G401 (cell line): ENCODE data around the gene MYADM. TPM values are rescaled to one million over a fixed set of nuclear protein-coding genes. Genes with fewer than 3 reads are reported as not detected.

Source experiments
- DNase-seq: peaks from one replicate; pipeline ENCODE4 v3.0.0-alpha.2; 2015; ENCODE audit warnings: low spot score
- in situ Hi-C: cut with HindIII; loops from 2 replicates; pipeline ENCODE4 v1.10.0; 2016; ENCODE audit warnings: low sequenced_read_pairs, mixed read lengths
- total RNA-seq: library from RNA; depleted of rRNA; stranded (reverse); fragments of >200 nt; shearing (Covaris generic); gene quantifications from 2 replicates; pipeline ENCODE4 v1.2.3, GENCODE V29; 2014

The MYADM gene
- total RNA-seq, 1 experiment from 2014 or later: 6.1 TPM

GRCh38 chr19:53881482-53882390 lies 14.1 kb downstream of the MYADM start, which contains the start of gene PRKCG:
PRKCG (plus strand) TSS chr19:53882197; CDS start chr19:53882495, 298 bp downstream.
- DNase-seq: no peak
- in situ Hi-C loops: no loop called here

DNA sequence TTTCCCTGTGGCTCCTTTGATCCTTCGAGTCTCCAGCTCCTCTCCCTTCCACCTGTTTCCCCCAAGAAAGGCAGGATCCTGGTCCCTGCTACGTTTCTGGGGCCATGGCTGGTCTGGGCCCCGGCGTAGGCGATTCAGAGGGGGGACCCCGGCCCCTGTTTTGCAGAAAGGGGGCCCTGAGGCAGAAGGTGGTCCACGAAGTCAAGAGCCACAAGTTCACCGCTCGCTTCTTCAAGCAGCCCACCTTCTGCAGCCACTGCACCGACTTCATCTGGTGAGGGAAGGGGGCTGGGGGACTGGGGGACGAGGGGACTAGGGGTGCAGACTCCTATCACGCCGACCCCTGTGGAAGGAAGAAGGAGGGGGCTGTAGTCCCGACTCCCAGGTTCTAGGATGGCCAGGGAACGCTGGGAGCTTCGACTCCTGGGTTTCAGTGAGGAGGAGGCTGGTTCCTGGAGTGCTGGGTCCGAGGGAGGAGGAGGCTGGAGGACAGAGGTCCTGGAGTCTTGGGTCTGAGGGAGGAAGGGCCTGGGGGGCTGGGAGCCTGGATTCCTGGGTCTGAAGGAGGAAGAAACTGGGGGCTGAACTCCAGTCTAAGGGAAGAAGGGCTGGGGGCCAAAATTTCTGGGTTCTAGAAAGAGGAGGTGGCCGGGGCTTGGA lies 14.8 kb downstream of the MYADM start:
- in situ Hi-C loops: no loop called here
- DNase-seq: no peak

GRCh38 chr19:53883231-53883661 lies 15.6 kb downstream of the MYADM start:
- in situ Hi-C loops: no loop called here
- DNase-seq: no peak

DNA sequence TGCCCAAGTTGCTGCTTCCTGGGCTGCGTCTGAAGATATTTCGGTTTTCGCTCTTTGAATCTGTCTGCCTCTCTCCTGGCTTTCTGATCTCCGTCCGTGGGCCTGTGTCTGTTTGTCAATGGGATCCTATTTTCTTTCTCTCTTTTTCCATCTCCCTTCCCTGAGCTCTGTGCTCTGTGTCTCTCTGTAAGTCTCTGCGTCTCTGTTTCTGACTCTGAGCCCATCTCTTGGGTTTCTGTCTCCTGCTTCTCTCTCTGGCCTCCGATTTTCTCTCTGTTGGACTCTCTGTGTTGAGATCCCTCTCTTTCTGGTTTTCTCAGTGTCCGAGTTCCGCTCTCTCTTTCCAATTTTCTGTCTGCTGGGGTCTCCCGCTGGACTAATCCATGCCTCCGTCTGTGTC lies 16.1 kb downstream of the MYADM start:
- in situ Hi-C loops: no loop called here
- DNase-seq: no peak

DNA sequence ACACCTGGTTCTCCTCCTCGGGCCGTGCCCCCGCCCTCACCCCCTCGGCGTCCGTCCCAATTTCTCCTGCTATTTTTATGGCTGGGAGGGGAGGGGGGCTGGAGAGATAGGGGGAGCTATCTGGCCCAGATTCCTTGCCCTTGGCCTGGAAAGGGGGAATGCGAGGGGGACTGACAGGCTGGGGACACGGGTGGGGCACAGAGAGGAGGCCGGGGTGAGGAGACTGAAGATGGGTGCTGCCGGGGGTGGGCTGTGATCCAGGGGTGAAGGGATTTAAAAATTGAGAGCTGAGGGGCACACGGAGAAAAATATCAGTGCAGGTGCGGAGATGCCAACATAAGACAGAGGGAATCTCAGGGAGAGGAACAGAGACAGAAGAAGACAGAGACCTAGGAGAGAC lies 16.6 kb downstream of the MYADM start:
- in situ Hi-C loops: no loop called here
- no peak for DNase-seq

GRCh38 chr19:53885036-53885435 lies 17.4 kb downstream of the MYADM start:
- in situ Hi-C loops: no loop called here
- no peak for DNase-seq

GRCh38 chr19:53892301-53892980 lies 24.8 kb downstream of the MYADM start:
- in situ Hi-C loops: loop anchor here (10.0 kb wide), 1 partner anchor 62 kb away; no protein-coding TSS in a partner anchor
- DNase-seq: no peak

GRCh38 chr19:53892981-53893325 lies 25.3 kb downstream of the MYADM start:
- in situ Hi-C loops: loop anchor here (10.0 kb wide), 1 partner anchor 62 kb away; no protein-coding TSS in a partner anchor
- DNase-seq: peak; percentile 36

DNA sequence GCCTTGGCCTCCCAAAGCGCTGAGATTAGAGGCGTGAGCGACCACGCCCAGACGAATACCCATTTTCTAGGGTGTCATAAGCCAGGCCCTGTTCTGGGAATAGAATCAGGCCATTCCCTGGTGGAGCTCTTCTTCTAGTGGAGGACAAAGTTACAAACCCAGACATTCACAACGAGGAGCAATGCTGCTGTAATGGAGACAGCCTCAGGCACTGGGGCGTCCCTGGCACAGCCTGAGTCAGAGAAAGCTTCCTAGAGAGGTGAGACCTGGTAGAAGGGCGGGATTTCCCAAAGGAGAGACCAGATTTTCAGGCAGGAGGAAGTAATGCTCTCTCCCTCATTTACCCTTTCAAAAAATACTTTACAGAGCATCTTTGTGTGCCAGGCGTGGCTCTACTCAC lies 27.0 kb downstream of the MYADM start:
- in situ Hi-C loops: loop anchor here (10.0 kb wide), 1 partner anchor 60 kb away; no protein-coding TSS in a partner anchor
- DNase-seq: no peak

GRCh38 chr19:53896682-53897081 lies 29.0 kb downstream of the MYADM start:
- in situ Hi-C loops: loop anchor here (10.0 kb wide), 1 partner anchor 58 kb away; no protein-coding TSS in a partner anchor
- DNase-seq: no peak

DNA sequence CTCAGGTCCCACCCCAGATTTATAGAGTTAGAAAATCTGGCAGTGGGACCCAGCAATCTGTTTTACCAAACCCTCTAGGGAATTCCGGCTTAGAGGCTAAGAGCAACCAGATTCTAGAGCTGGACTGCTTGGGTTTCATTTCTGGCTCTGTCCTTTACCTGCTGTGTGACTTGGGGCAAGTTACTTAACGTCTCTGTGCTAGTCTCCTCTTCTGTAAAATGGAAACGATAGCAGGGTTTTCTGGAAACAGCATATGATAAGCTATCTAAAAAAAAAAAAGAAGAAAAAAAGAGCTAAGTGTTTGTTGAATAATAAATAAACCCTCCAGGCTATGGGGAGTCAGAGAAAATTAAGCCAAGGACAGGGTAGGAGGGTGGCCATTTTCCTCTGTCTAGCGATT lies 29.8 kb downstream of the MYADM start:
- no peak for DNase-seq
- in situ Hi-C loops: loop anchor here (10.0 kb wide), 1 partner anchor 57 kb away; no protein-coding TSS in a partner anchor

DNA sequence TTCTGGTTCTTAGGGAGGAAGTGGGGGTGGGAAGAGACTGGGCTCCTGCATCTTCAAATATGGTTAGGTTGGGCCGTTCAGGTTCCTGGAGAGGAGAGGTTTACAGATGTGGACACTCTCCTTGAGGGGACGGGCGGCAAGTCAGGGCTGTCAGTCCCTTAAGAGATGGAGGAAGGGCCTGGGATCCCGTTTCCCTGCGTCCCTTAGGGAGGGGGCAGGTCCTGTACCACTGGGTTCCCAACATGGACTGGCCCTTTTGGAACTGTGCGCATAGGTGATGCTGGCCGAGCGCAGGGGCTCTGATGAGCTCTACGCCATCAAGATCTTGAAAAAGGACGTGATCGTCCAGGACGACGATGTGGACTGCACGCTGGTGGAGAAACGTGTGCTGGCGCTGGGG lies 30.5 kb downstream of the MYADM start:
- no peak for DNase-seq
- in situ Hi-C loops: loop anchor here (10.0 kb wide), 1 partner anchor 57 kb away; no protein-coding TSS in a partner anchor

GRCh38 chr19:53898636-53899341 lies 31.1 kb downstream of the MYADM start:
- DNase-seq: no peak

DNA sequence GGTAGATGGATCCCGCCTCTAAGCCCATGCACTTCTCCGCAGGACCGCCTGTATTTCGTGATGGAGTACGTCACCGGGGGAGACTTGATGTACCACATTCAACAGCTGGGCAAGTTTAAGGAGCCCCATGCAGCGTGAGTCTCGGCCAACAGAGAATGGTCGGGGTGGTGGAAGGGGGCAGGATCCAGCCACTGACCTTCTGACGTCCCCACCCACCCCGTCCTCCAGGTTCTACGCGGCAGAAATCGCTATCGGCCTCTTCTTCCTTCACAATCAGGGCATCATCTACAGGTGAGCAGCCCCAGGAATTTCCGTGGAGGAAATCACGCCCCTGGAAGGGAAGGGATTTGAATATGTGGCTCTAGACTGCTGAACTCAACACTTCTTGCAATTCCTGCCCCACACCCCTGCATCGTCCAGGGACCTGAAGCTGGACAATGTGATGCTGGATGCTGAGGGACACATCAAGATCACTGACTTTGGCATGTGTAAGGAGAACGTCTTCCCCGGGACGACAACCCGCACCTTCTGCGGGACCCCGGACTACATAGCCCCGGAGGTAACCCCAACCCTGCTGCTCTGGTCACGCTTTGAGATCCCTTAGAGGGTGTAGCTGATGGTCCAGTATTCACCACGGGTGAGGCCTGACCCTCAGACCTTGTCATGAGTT lies 32.6 kb downstream of the MYADM start:
- DNase-seq: no peak
- in situ Hi-C loops: no loop called here

More at GRCh38 chr19:53898636-53899341, 31.1 kb downstream of the MYADM start:
- in situ Hi-C loops: loop anchor here (10.0 kb wide), 1 partner anchor 56 kb away; no protein-coding TSS in a partner anchor

DNA sequence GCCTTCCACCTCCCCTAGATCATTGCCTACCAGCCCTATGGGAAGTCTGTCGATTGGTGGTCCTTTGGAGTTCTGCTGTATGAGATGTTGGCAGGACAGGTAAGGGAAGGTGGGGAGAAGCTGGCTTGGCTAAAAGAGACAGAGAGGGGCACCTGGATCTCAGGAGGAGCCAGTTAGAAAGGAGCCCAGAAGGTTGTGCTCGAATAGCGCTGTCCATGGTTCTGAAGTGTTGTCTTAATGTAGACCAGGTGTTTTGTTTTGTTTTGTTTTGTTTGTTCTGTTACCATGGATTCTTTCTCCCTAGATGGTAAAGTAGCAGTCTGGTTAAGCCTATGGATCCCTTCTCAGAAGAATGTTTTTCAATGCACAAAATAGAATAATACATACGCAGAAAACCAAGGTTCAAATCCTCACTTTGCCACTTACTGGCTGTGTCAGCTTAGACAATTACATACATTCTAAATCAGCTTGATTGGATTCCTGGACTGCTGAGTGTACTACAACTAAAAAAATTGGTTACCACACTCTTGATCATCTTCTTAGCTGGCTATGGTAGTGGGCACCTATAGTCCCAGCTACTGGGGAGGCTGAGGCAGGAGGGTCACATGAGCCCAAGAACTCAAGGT lies 35.5 kb downstream of the MYADM start:
- in situ Hi-C loops: no loop called here
- no peak for DNase-seq

DNA sequence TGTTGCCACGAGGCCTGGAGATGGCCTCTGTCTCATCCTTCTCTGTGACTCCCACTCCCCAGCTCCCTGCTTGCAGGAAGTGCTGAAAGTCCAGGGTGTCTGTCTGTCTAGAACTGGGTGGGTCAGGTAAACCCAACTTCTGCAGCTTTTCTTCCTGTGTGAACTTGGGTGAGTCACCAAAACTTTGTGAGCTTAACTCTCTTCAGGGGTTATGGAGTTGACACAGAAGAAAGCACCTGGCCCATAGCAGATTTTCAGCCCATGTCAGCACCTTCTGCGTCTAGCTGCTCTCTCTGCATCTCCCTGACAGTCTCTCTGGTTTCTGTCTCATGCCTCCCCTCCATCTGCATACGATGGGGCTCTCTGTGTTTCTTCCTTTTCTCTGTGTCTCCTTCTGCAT lies 37.2 kb downstream of the MYADM start:
- no peak for DNase-seq
- in situ Hi-C loops: no loop called here

- no peak for DNase-seq
- in situ Hi-C loops: no loop called here
Measured at GRCh38 chr19:53905787-53906186, 38.1 kb downstream of the MYADM start.
